IMR-90 (cell line): ENCODE data around the gene ATP2B1.

ENCODE experiments used
- CEBPB ChIP-seq: IDR thresholded peaks from 2 replicates; pipeline ENCODE4 v1.6.1; 2012; ENCODE audit warnings: low read depth, low read length, improper control_type of control experiment
- USF2 ChIP-seq: fragments of 150-350 bp; IDR thresholded peaks from 2 replicates; pipeline ENCODE4 v1.6.1; 2017; ENCODE audit warnings: mild to moderate bottlenecking, antibody characterized with exemption, low read length, low read depth
- TF ChIP-seq, protein P1 (sequence below): conservative IDR thresholded peaks from 2 replicates; pipeline ENCODE4 v1.5.1; 2012; ENCODE audit warnings: mild to moderate bottlenecking, low read depth, low read length, improper control_type of control experiment

- TF ChIP-seq, protein P1, sequence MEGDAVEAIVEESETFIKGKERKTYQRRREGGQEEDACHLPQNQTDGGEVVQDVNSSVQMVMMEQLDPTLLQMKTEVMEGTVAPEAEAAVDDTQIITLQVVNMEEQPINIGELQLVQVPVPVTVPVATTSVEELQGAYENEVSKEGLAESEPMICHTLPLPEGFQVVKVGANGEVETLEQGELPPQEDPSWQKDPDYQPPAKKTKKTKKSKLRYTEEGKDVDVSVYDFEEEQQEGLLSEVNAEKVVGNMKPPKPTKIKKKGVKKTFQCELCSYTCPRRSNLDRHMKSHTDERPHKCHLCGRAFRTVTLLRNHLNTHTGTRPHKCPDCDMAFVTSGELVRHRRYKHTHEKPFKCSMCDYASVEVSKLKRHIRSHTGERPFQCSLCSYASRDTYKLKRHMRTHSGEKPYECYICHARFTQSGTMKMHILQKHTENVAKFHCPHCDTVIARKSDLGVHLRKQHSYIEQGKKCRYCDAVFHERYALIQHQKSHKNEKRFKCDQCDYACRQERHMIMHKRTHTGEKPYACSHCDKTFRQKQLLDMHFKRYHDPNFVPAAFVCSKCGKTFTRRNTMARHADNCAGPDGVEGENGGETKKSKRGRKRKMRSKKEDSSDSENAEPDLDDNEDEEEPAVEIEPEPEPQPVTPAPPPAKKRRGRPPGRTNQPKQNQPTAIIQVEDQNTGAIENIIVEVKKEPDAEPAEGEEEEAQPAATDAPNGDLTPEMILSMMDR, result no peak
- TF ChIP-seq USF2 (no peak), CEBPB (no peak)
These were observed 114.8 kb downstream of the ATP2B1 start for GRCh38 chr12:89593873-89594272.
